Caco-2 (cell line): Measurements from ENCODE around the gene MAPK13. TPM values are rescaled to one million over a fixed set of nuclear protein-coding genes. Genes with fewer than 3 reads are reported as not detected.
"Not testable (repeated sequence)": the region's sequence is repeated elsewhere in the genome, so short reads cannot be mapped to it uniquely, and the experiment has no call there.

Experiments
- BruUV-seq: library from RNA; stranded (reverse); fragments of 400-500 nt; replicated peaks from 2 replicates; lab custom pipeline; 2021; lab: Mats Ljungman, UMichigan
- CTCF ChIA-PET: fragments of 300-600 bp; sonication (Branson Sonifier 250); formaldehyde crosslinking; loops from one replicate; lab custom pipeline; 2022; ENCODE audit warnings: antibody characterized with exemption; lab: Charles Lee
- POLR2A ChIA-PET: fragments of 300-600 bp; sonication (Branson Sonifier 250); formaldehyde crosslinking; loops from one replicate; lab custom pipeline; 2022; ENCODE audit warnings: antibody characterized with exemption; lab: Charles Lee
- DNase-seq, 2 experiments: peaks; one replicate each; pipeline versions ENCODE4 v3.0.0 to v3.0.0-alpha.2; 2020 to 2022
- H3K27me3 ChIP-seq: replicated peaks from 2 replicates; pipeline ENCODE4 v1.6.0; 2011; ENCODE audit warnings: low read length; ENCODE audit not compliant: control insufficient read depth, insufficient read depth
- H3K36me3 ChIP-seq: 2 replicates; pipeline ENCODE4 v1.5.1; 2011; ENCODE audit warnings: low read length; ENCODE audit not compliant: control insufficient read depth, insufficient read depth
- H3K4me1 ChIP-seq: fragments of 250-450 bp; sonication (Bioruptor Pico); 2 replicates; pipeline ENCODE4 v1.5.1; 2020; ENCODE audit warnings: mild to moderate bottlenecking
- H3K4me3 ChIP-seq: 2 replicates; pipeline ENCODE4 v1.5.1; 2011; ENCODE audit warnings: low read depth, mild to moderate bottlenecking, control low read depth, low read length
- H3K9me3 ChIP-seq: fragments of 250-450 bp; sonication (Bioruptor Pico); 2 replicates; pipeline ENCODE4 v1.5.1; 2020; ENCODE audit warnings: mild to moderate bottlenecking, moderate library complexity
- H3K27ac Mint-ChIP-seq: one replicate; pipeline ENCODE4 v1.8.0; 2022; ENCODE audit warnings: mixed read lengths; ENCODE audit not compliant: unreplicated experiment
- H3K27me3 Mint-ChIP-seq: one replicate; pipeline ENCODE4 v1.8.0; 2022; ENCODE audit warnings: mixed read lengths; ENCODE audit not compliant: insufficient read depth, unreplicated experiment
- H3K36me3 Mint-ChIP-seq: one replicate; pipeline ENCODE4 v1.8.0; 2022; ENCODE audit warnings: mild to moderate bottlenecking, mixed read lengths; ENCODE audit not compliant: insufficient read depth, unreplicated experiment
- H3K4me1 Mint-ChIP-seq: one replicate; pipeline ENCODE4 v1.8.0; 2022; ENCODE audit warnings: low read depth, mixed read lengths; ENCODE audit not compliant: unreplicated experiment
- H3K4me3 Mint-ChIP-seq: one replicate; pipeline ENCODE4 v1.8.0; 2022; ENCODE audit warnings: mild to moderate bottlenecking, moderate library complexity, mixed read lengths; ENCODE audit not compliant: unreplicated experiment
- H3K9me3 Mint-ChIP-seq: one replicate; pipeline ENCODE4 v1.8.0; 2022; ENCODE audit warnings: mixed read lengths; ENCODE audit not compliant: unreplicated experiment
- CTCF ChIP-seq, 2 experiments: fragments of 200-600 bp in 1 of 2; IDR thresholded peaks; 1 replicate in 1 of 2; 2 replicates in 1 of 2; pipeline versions ENCODE4 v1.5.1 to v1.8.0; 2011 to 2022; ENCODE audit warnings: antibody characterized with exemption in 1 of 2, control low read depth in 1 of 2, inconsistent platforms in 1 of 2, low read depth in 1 of 2, low read length in 1 of 2, mild to moderate bottlenecking in 1 of 2, moderate library complexity in 1 of 2; ENCODE audit not compliant: insufficient read depth in 1 of 2, severe bottlenecking in 1 of 2, unreplicated experiment in 1 of 2
- intact Hi-C: fragments of 100-400 bp; cut with micrococcal nuclease; formaldehyde crosslinking; loops from one replicate; pipeline ENCODE4 v1.10.0; 2022; ENCODE audit not compliant: unreplicated experiment
- total RNA-seq: library from RNA; stranded (reverse); gene quantifications from 2 replicates; pipeline ENCODE4 v1.2.3, GENCODE V29; 2022

The MAPK13 gene
- total RNA-seq, 1 experiment from 2014 or later, result 45.7 TPM

- CTCF ChIA-PET, result no interaction called here
- no peaks in the 10 kb centered on the region for H3K27me3 ChIP-seq
- DNase-seq, result no peak
These were observed 2.8 kb upstream of the MAPK13 start for GRCh38 chr6:36127462-36128016.

GRCh38 chr6:36128073-36128472, 2.2 kb upstream of the MAPK13 start:
- no TSS peak for BruUV-seq
- ChIA-PET CTCF (no interaction called here), POLR2A (no interaction called here)
- H3K4me1 Mint-ChIP-seq, result peaks cover 9% of the 10 kb centered on the region
- H3K9me3 Mint-ChIP-seq, result no peaks in the 10 kb centered on the region
- H3K36me3 ChIP-seq, result peaks cover 4% of the 10 kb centered on the region; the same call in 1 of the 2 replicates
- intact Hi-C loops, result no loop called here
- H3K27me3 ChIP-seq, result no peaks in the 10 kb centered on the region
- TF ChIP-seq CTCF (IDR thresholded peaks at IDR 0.05; ENCODE audit: insufficient read depth in 1 of 2, low read depth in 1 of 2, low read length in 1 of 2, severe bottlenecking in 1 of 2, unreplicated experiment in 1 of 2), result no peak
- peaks cover 14% of the 10 kb centered on the region for H3K36me3 Mint-ChIP-seq
- H3K4me3 ChIP-seq, result no peak overlapping the region
- no peak overlapping the region for H3K4me3 Mint-ChIP-seq
- H3K27ac Mint-ChIP-seq, result no peak overlapping the region
- no peaks in the 10 kb centered on the region for H3K27me3 Mint-ChIP-seq
- peaks cover 13% of the 10 kb centered on the region for H3K4me1 ChIP-seq
- no peak for DNase-seq
- no peaks in the 10 kb centered on the region for H3K9me3 ChIP-seq

More at GRCh38 chr6:36127462-36128016, 2.8 kb upstream of the MAPK13 start:
- H3K4me1 Mint-ChIP-seq, result peaks cover 6% of the 10 kb centered on the region
- BruUV-seq, result no TSS peak
- POLR2A ChIA-PET, result no interaction called here
- no peaks in the 10 kb centered on the region for H3K27me3 Mint-ChIP-seq
- Histone ChIP-seq H3K4me3 (no peak overlapping the region), H3K9me3 (no peaks in the 10 kb centered on the region), H3K4me1 (peaks cover 13% of the 10 kb centered on the region), H3K36me3 (peaks cover under 1% of the 10 kb centered on the region; the same call in 1 of the 2 replicates)
- H3K27ac Mint-ChIP-seq, result no peak overlapping the region
- no peak for TF ChIP-seq CTCF (IDR thresholded peaks at IDR 0.05; ENCODE audit: insufficient read depth in 1 of 2, low read depth in 1 of 2, low read length in 1 of 2, severe bottlenecking in 1 of 2, unreplicated experiment in 1 of 2)
- no peak overlapping the region for H3K4me3 Mint-ChIP-seq
- H3K9me3 Mint-ChIP-seq, result no peaks in the 10 kb centered on the region
- peaks cover 10% of the 10 kb centered on the region for H3K36me3 Mint-ChIP-seq
- intact Hi-C loops, result no loop called here

GRCh38 chr6:36128793-36129192, 1.5 kb upstream of the MAPK13 start:
- H3K9me3 ChIP-seq, result no peaks in the 10 kb centered on the region
- no peak for DNase-seq
- peaks cover 8% of the 10 kb centered on the region for H3K36me3 Mint-ChIP-seq
- peaks cover 4% of the 10 kb centered on the region; the same call in 1 of the 2 replicates for H3K36me3 ChIP-seq
- intact Hi-C loops, result no loop called here
- H3K4me3 ChIP-seq, result no peak overlapping the region
- H3K27me3 ChIP-seq, result no peaks in the 10 kb centered on the region
- CTCF ChIA-PET, result no interaction called here
- no peaks in the 10 kb centered on the region for H3K9me3 Mint-ChIP-seq
- H3K4me1 Mint-ChIP-seq, result peaks cover 12% of the 10 kb centered on the region
- POLR2A ChIA-PET, result no interaction called here
- no peak for TF ChIP-seq CTCF (IDR thresholded peaks at IDR 0.05; ENCODE audit: insufficient read depth in 1 of 2, low read depth in 1 of 2, low read length in 1 of 2, severe bottlenecking in 1 of 2, unreplicated experiment in 1 of 2)
- no peak overlapping the region for H3K27ac Mint-ChIP-seq
- H3K27me3 Mint-ChIP-seq, result no peaks in the 10 kb centered on the region
- peak overlapping the region; percentile 82 for H3K4me3 Mint-ChIP-seq
- BruUV-seq, result no TSS peak
- H3K4me1 ChIP-seq, result peaks cover 13% of the 10 kb centered on the region

- H3K36me3 Mint-ChIP-seq, H3K9me3 Mint-ChIP-seq, POLR2A ChIA-PET, H3K27me3 Mint-ChIP-seq, intact Hi-C loops, DNase-seq, H3K36me3 ChIP-seq, BruUV-seq, H3K9me3 ChIP-seq, H3K4me3 ChIP-seq, H3K27me3 ChIP-seq: not testable (repeated sequence)
- Mint-ChIP-seq H3K4me1 (peaks cover 12% of the 10 kb centered on the region), H3K4me3 (peak overlapping the region; percentile 82), H3K27ac (peak overlapping the region; percentile 72)
- peaks cover 13% of the 10 kb centered on the region for H3K4me1 ChIP-seq
- CTCF ChIA-PET, result interaction anchor here (2.3 kb wide), 1 partner anchor 10 kb away, joined by 7 read pairs; no protein-coding TSS in a partner anchor
These were observed 979 bp upstream of the MAPK13 start for GRCh38 chr6:36129334-36129733.
